Fibroblast of pulmonary artery (primary cell): ENCODE data around the gene RTF1.

Experiments
- DNase-seq: peaks from one replicate; pipeline ENCODE4 v3.0.0-alpha.2; 2010; ENCODE audit warnings: low read depth
- H3K4me3 ChIP-seq: replicated peaks from 2 replicates; pipeline ENCODE4 v1.5.1; 2011; ENCODE audit warnings: low read depth, mild to moderate bottlenecking, control low read depth, low read length, moderate library complexity
- CTCF ChIP-seq: IDR thresholded peaks from 2 replicates; pipeline ENCODE4 v1.5.1; 2011; ENCODE audit warnings: mild to moderate bottlenecking, control low read depth, low read length, inconsistent platforms; ENCODE audit errors: missing control alignments

RTF1 gene

GRCh38 chr15:41493205-41493901, 76.5 kb downstream of the RTF1 start, which contains the start of gene ITPKA:
TSS of gene ITPKA (plus strand) at chr15:41493874. CDS start at chr15:41493928, 54 bp downstream.
- DNase-seq: peak; percentile 67
- no peak for TF ChIP-seq CTCF
- peak within 1 kb of the TSS; percentile 55 for H3K4me3 ChIP-seq

DNA sequence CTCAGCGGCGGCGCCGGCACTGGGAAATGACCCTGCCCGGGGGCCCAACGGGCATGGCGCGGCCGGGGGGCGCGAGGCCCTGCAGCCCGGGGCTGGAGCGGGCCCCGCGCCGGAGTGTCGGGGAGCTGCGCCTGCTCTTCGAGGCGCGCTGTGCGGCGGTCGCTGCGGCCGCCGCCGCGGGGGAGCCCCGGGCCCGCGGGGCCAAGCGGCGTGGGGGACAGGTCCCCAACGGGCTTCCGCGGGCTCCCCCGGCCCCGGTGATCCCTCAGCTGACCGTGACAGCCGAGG, 77.0 kb downstream of the RTF1 start:
- peak overlapping the region; percentile 28 for H3K4me3 ChIP-seq
- TF ChIP-seq CTCF: no peak
- no peak for DNase-seq

DNA sequence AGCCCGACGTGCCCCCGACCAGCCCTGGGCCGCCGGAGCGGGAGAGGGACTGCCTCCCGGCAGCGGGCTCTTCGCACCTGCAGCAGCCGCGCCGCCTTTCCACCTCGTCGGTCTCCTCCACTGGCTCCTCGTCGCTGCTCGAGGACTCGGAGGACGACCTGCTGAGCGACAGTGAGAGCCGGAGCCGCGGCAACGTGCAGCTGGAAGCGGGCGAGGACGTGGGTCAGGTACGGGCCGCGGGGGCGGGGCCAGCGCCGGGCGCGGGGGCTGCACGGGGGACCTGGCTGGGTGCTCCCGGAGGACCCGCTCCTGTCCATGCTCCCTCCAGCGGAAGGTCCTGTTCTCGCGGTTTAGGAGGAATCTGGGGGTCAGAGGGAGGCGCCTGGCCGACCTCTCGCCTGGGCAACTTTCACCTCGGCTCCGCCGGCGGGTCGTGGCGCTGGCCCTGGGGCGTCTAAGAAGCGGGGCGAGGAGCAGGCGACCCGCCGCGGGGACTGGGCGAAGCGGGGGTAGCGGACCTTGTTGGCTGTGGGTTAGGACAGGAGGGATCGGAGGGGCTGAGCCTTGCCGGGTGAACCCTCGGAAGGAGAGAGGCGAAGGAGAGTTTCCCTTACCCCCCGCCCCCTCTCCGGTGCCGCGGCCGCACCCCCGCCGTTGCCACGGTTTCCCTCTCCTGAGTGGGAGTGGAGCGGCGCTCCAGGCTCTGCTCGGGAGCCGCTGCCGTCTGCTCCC, 77.5 kb downstream of the RTF1 start:
- peak overlapping the region; percentile 28 for H3K4me3 ChIP-seq
- TF ChIP-seq CTCF: no peak
- DNase-seq: no peak

DNA sequence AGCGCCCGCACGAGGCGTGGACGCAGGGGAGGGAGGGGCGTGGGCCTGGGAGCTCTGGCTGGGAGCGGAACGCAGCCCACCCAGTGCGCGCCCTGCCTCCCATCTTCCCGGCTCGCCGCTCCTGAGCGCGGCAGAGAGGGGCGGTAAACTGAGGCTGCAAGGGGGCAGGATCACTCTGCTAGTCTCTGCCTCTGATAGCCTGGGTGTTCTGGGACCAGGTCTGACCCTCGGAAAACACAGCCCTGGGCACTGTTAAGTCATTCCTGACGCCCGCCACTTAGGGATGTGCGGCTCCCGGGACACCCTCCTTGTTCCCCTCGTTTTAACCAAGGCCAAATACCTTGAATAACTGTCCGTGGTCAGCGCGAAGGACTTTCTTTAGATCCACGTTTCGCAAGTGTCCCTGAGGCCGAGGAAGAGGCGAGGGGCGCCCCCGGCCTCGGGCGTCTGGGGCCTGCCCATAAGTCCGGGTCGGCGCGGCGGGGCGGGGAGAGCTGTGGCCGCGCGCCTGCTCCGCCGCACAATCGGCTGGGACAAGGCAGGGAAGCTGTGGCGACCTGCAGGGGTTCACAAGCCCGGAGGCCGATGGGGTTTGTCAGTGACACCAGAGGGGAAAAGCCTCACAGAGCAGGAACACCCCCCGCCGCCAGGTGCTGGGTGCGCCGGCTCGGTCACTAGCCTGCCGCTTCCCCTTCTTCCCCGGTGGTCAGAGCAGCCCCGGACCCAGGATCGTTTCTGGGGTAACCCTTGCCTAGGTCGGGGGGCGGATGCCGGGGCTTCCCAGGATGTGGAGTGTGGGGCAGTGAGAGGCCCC, 78.2 kb downstream of the RTF1 start:
- no peak overlapping the region for H3K4me3 ChIP-seq
- no peak for DNase-seq

DNA sequence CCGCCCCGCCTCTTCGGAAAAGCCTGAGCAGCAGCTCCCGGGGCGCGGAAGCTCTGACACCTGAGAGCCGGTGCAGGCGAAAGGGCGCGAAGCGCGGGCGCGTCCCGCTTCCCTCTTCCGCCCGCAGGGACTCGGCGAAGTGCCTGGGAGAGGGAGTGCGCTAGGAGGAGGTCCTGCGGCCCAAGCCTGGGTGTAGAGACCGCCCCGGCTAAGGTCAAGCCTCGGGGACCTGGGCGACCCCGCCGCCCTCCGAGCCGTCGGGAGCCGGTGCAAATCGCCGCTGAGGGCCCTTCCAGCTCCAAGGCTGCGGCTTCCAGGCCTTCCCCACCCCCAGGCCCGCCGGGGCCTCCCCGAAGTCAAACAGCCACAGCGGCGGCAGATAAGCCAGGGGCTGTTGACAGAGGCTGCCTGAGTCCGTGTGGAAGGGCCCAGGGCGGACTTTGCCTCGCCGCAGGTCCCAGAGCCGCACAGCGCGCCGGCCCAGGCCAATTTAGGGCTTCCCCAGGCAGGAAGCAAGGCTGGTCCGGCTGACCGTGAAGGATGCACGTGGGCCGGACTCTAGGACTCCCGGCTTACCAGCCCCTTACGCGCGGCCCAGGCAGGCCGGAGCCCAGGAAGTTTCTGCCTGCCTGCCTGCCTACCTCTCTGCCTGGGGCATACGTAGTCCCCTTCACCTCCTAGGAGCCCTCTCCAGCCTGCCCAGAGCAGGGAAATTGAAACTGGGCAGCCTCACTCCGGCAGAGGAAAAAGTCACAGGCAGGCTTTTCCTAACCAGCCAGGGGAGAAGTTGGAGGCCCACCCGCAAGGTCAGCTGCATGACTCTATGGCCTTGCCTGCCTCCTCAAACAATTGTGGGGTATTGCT, 79.1 kb downstream of the RTF1 start:
- no peak for DNase-seq
- no peak overlapping the region for H3K4me3 ChIP-seq

More for the DNA sequence above, 78.2 kb downstream of the RTF1 start:
- TF ChIP-seq CTCF: no peak

More for the DNA sequence above, 79.1 kb downstream of the RTF1 start:
- TF ChIP-seq CTCF: no peak
